Stimulated activated CD4-positive, alpha-beta T cell treated with anti-CD3 and anti-CD28 coated beads, Interleukin-15, amount 100 ng/mL, for 1 hour (primary cell): ENCODE results near the gene CDH15.

ENCODE experiments used
- DNase-seq, 2 donors: peaks; one replicate each; pipeline ENCODE4 v3.0.0-alpha.2; 2020; ENCODE audit warnings: low read depth in 1 of 2, low spot score in 1 of 2

Gene CDH15

DNA sequence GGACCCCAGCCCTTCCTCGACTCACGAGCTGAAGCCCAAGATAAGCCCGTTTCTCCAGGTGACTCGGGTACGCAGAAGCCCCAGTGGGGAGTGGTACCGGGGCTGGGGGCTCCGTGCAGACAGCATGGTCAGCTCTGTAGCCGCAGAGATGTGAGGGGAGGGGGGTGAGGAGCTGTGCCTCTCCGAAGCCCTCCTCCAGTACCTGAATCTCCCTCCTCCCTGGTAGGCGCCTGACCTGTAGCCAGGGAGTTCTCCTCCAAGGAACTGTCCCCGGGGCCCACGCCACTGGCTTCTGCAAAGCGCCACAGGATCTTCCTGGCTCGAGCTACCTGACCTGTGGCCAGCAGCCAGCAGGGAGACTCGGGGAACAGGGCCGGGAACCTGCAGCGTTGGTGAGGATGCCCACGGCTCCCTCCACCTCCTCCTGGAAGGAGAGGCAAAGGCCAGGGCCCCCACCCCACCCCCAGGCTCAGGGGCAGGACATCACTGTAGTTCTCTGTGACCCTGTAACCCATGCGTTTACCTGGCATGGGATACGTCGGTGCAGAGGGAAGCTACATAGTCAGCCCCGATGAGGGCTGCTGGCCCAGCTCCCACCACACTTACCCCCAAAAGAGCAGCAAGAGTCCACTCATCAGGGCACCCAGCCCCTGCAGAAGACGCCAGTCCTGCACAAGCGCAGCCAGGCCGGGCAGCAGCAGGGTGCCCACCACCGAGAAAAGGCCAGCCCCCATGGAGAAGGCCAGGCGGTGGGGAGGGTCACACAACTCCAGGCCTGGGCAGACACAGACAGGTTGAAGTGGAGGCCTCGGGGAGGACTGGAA is 27.1 kb downstream of the CDH15 start:
- no peak for DNase-seq

GRCh38 chr16:89199241-89200123 is 27.9 kb downstream of the CDH15 start:
- no peak for DNase-seq

DNA sequence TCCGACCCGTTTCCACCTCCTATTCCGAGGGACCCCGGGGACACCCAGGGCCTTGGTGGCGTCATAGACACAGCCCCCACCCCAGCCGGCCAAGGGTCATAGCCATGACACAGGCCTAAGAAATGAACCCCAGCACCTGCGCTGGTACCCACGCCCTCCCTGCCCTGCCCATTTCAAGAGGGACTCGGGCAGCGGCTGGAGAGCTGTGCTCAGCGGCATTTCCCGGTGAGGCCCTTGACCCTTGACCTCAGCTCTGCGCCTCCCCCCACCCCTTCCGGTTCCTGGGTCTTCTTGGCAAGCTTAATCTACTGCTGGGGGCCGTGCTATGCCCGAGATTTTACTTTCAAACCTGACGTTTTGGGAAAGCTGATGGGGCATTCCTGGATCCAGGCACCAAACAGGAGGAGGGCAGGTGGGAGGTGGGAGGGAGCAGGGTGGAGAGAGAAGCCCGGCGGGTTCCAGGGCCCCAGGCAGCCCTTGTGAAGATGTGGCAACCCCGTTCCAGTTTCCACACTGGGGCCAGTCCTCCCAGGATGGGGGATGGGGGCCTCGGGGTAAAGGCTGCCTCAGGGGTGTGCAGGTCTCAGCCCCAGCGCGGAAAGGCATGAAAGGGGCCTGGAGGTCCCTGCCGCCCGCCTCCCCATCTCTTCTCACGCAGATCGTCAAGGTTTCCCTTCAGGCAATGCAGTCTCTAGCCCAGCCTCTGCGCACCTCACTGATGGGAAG is 28.7 kb downstream of the CDH15 start, which contains the start of gene SLC22A31:
Gene SLC22A31, minus strand, starts transcription at position 414 of the 726 bp plus-strand sequence. Its CDS starts 36 bp downstream, at position 378.
- DNase-seq: no peak

GRCh38 chr16:89200850-89201411 is 29.4 kb downstream of the CDH15 start:
- no peak for DNase-seq

DNA sequence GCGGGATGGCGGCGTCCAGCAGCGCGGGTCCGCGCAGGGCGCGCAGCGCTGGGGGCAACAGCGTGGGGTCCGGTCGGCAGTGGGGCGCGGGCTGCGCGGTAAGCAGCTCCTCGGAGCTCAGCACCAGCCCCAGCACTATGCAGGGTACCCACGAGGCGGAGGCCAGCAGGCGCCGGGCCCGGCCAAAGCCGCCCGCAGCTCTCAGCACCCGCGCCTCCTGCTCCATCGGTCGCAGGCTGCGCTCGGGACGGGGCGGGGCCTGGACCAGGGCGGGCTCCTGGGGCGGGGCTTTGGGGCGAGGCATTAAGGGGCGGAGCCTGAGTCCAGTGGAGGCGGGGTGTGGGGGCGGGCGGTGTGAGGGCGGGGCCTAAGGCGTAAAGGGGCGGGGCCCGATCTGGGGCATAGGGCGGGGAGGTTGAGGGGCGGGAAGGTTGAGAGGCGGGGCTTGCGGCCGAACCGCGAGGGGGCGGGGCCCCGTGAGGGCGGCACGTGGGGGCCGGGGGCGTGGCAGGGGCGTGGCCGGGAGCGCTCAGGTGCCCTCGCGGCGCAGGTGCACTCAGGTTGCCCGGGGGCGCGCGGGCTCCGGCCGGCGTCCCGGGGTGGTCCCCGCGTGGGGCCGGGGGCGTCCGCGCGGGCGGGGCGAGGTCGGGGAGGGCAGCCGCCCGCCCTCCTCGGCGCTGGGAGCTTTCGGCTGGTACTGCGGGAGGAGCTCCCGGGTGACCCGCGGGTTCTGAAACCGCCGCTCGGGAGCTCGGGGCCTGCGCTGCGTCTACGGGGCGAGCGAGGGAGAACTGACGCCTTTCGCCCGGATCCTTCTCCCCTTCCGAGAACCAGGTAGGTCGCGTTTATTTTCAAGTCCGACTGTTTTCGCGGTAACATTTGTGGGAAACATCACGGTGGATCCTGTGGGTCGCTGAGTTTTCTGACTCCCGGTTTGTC is 30.2 kb downstream of the CDH15 start:
- peak; percentile 56 to 71 for DNase-seq

DNA sequence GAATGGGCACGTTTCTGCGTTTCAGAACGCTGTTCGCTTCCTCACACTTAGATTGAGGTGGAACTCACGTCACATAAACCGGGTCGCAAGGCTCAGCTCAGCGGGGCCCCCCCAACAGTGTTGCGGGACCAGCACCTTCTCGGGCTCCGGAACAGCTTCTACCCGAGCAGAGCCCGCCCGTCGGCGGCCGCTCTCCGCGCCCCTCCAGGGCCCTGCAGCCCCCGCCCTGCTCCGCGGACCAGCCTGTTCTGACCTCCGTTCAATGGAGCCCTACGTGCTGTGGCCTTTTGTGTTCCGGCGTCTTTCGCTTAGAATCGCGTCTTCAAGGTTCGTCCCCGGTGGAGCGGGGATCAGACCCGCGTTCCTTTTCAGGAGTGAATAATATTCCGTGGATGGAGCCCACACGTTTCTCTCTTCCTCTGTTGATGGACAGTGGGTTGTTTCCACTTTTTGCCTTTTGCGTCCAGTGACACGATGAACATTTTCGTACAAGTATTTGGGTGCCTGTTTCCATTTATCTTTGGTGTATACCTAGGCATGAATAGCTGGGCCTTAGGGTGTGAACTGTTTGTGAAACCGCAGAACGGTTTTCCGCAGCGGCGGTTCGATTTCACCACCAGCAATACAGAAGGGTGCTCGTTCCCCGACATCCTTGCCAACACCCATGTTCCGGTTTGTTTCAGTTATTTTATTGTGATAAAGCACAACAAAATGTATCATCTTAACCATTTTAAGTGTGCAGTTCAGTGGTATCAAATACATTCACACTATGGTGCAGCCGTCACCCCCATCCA is 31.1 kb downstream of the CDH15 start:
- no peak for DNase-seq

GRCh38 chr16:89207993-89208392 is 36.4 kb downstream of the CDH15 start:
- DNase-seq: no peak

DNA sequence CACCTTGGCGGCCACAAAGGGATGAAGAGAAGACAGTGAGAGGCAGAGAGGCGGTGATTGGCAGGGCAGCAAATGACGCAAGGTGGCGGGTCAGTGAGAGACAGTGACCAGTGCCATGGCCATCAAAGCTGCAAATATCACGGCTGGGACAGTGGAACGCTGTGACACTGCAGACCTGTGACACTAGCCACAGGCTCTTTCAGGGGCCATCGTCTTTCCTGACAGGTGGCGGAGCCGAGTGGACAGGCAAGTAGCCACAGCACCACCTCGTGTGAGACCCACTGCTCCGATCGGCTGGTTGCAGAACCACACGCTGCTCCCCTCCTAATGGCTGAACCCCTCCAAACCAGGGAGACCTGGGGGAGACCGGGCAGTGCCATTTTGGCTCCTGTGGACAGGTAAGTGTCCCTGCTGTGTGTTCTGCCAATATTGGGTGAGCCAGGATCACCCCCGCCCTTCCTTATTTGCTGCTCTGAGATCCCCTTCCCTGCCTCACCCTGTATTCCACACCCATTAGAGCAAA is 38.0 kb downstream of the CDH15 start:
- DNase-seq: no peak

DNA sequence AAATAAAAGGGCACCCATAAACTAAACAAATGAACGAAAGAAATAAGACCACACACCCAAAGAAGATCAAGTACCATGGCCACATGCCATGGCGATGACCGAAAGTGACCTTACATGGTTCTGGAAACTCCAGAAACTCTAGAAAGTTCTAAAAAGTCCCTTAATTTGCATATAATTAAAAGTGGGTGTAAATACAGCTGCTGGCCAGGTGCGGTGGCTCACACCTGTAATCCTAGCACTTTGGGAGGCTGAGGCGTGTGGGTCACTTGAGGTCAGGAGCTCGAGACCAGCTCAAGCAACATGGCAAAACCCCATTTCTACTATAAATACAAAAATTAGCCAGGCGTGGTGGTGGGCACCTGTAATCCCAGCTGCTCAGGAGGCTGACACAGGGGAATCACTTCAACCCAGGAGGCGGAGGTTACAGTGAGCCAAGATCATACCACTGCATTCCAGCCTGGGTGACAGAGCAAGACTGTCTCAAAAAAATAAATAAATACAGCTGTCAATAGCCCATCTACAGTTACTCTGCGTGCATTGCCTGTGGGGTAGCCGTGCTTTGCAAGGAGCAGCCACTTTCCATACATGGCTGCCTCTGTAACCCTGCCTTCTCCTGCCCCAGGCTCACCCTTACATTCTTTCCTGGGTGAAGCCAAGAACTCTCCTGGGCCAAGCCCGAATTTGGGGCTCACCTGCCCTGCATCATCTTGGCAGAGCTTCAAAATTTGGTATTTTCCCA is 38.8 kb downstream of the CDH15 start:
- DNase-seq: no peak

GRCh38 chr16:89210904-89211515 is 39.5 kb downstream of the CDH15 start:
- no peak for DNase-seq

- peak; percentile 56 to 68 for DNase-seq
Observed at GRCh38 chr16:89216315-89217137, 45.0 kb downstream of the CDH15 start.

- no peak for DNase-seq
Observed at GRCh38 chr16:89217138-89217387, 45.5 kb downstream of the CDH15 start.

DNA sequence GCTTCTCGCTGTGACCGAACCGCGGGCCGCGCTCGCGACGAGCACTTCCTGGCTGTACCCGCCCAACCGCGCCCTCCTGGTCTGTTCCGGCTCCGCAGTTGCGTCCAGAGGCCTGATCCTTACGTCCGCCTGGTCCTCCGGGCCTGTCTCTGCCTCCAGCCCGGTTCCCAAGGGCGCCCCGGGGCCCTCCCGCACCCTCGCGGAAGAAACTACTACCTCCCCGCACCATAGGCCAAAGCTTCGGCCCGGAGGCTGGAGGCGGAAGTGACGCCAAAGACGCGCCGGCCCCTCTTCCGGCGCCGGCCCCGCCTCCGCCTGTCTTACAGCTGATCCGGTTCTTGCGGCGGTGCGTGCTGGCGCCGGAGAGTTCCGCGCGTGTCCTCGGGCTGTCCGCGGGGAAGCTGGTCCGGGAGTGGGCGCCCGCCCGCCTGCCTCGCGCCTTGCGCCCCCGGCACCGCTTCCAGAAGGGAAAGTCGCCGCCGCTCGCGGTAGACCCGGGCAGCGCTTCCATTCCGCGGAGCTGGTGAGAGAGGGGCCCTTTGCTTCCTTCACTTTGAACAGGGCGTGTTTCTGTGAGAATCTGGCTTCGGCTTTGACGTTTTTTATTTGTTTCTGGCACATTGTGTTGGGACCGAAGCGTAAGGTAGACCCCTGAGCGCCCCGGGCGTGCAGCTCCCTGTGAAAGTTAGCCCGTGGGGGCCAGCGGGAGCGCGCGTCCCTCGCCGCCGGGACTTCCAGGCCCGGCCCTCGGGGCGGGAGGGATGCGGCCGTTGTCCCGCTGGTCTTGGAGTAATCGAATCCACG is 46.0 kb downstream of the CDH15 start, which contains the start of gene ZNF778:
Gene ZNF778, plus strand, starts transcription at position 316 of the 804 bp plus-strand sequence. CDS start 3,425 bp downstream, outside the sequence.
- peak; percentile 61 to 65 for DNase-seq

GRCh38 chr16:89219365-89219764 is 47.8 kb downstream of the CDH15 start:
- no peak for DNase-seq

DNA sequence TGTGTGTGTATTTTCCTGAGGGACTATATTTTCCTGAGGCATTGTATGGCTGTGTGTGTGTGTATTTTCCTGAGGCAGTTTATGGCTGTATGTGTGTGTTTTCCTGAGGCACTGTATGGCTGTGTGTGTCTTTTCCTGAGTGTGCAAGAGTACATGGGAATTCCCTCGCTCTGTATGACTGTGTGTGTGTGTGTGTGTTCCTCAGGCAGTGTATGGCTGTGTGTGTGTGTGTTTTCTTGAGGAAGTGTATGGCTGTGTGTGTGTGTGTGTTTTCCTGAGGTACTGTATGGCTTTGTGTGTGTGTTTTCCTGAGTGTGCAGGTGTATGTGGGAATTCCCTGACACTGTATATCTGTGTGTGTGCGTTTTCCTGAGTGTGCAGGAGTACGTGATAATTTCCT is 50.1 kb downstream of the CDH15 start:
- DNase-seq: no peak

GRCh38 chr16:89222931-89223330 is 51.4 kb downstream of the CDH15 start:
- no peak for DNase-seq
